GM21447 (cell line): Measurements from ENCODE around the gene MLXIP.
"Not testable (repeated sequence)": the region's sequence is repeated elsewhere in the genome, so short reads cannot be mapped to it uniquely, and the experiment has no call there.

Experiments used
- ATAC-seq: cut with Tn5 transposase; IDR thresholded peaks from one replicate; pipeline ENCODE4 v1.9.1; 2021; ENCODE audit not compliant: unreplicated experiment

The MLXIP gene

GRCh38 chr12:122144885-122145284 is 66.3 kb downstream of the MLXIP start:
- no peak for ATAC-seq

- no peak for ATAC-seq
These were observed 67.2 kb downstream of the MLXIP start for GRCh38 chr12:122145505-122146330.

- ATAC-seq: no peak
These were observed 69.1 kb downstream of the MLXIP start for GRCh38 chr12:122147514-122148290.

- no peak for ATAC-seq
These were observed 70.1 kb downstream of the MLXIP start for GRCh38 chr12:122148657-122149056.

GRCh38 chr12:122150127-122150681 is 71.6 kb downstream of the MLXIP start:
- ATAC-seq: no peak

GRCh38 chr12:122152754-122153153 is 74.2 kb downstream of the MLXIP start:
- ATAC-seq: no peak

- ATAC-seq: no peak
These were observed 77.1 kb downstream of the MLXIP start for GRCh38 chr12:122155705-122156104.

- no peak for ATAC-seq
These were observed 80.2 kb downstream of the MLXIP start for GRCh38 chr12:122158700-122159285.

GRCh38 chr12:122159882-122160281 is 81.3 kb downstream of the MLXIP start:
- ATAC-seq: no peak

GRCh38 chr12:122160761-122161160 is 82.2 kb downstream of the MLXIP start:
- ATAC-seq: no peak

- no peak for ATAC-seq
These were observed 83.1 kb downstream of the MLXIP start for GRCh38 chr12:122161682-122162081.

GRCh38 chr12:122162976-122163375 is 84.4 kb downstream of the MLXIP start:
- no peak for ATAC-seq

- peak; percentile 55 for ATAC-seq
These were observed 88.1 kb downstream of the MLXIP start for GRCh38 chr12:122166422-122167349.

- ATAC-seq: no peak
These were observed 88.9 kb downstream of the MLXIP start for GRCh38 chr12:122167356-122167925.

- ATAC-seq: no peak
These were observed 89.9 kb downstream of the MLXIP start for GRCh38 chr12:122168492-122168891.

GRCh38 chr12:122171399-122171798 is 92.8 kb downstream of the MLXIP start:
- no peak for ATAC-seq

- ATAC-seq: no peak
These were observed 93.8 kb downstream of the MLXIP start for GRCh38 chr12:122172262-122172939.

- ATAC-seq: no peak
These were observed 95.7 kb downstream of the MLXIP start, which contains the start of gene IL31 for GRCh38 chr12:122174155-122174845. Gene IL31, minus strand, starts transcription at chr12:122174221. Its CDS starts 49 bp downstream, at chr12:122174172.

GRCh38 chr12:122176473-122176872 is 97.9 kb downstream of the MLXIP start:
- not testable (repeated sequence) for ATAC-seq
